ENCODE measurements around the gene TMEM178B. TPM values are rescaled to one million over a fixed set of nuclear protein-coding genes. Genes with fewer than 3 reads are reported as not detected.

Gene TMEM178B
- polyA plus RNA-seq, 1 donor (not counting 4 experiments of a cell fraction or from before 2014, with no cell fraction given) = not detected

GRCh38 chr7:141484907-141485306 lies 411.0 kb downstream of the TMEM178B start:
- dilution Hi-C loops (cut with MboI; ENCODE audit: extremely low pct_ligation_motif_present, low sequenced_read_pairs) = no loop called here
- no peaks in the 10 kb centered on the region for H3K27me3 ChIP-seq (ENCODE audit: control insufficient read depth, extremely low read depth, insufficient read depth, low read length)
- H3K4me2 ChIP-seq (ENCODE audit: control insufficient read depth, extremely low read depth, insufficient read depth, low read depth, low read length) = no peak overlapping the region
- H3K36me3 ChIP-seq (ENCODE audit: control insufficient read depth in 2 of 2, extremely low read depth in 1 of 2, insufficient read depth in 2 of 2, low read length in 2 of 2) = no peaks in the 10 kb centered on the region
- no peak for FAIRE-seq
- no peak overlapping the region for H3K4me3 ChIP-seq (ENCODE audit: control insufficient read depth in 2 of 3, extremely low read depth in 1 of 3, insufficient read depth in 2 of 3, low read depth in 1 of 3, low read length in 3 of 3)
- no peak overlapping the region for H2AFZ ChIP-seq (ENCODE audit: control insufficient read depth, low read length)
- no peak overlapping the region for H3K9ac ChIP-seq (ENCODE audit: control insufficient read depth, extremely low read depth, insufficient read depth, low read length)
- no peak overlapping the region for H3K27ac ChIP-seq (ENCODE audit: control insufficient read depth, insufficient read depth, low read length)
- no peaks in the 10 kb centered on the region for H3K4me1 ChIP-seq (ENCODE audit: control insufficient read depth, extremely low read depth, insufficient read depth, low read length)
- no peaks in the 10 kb centered on the region for H4K20me1 ChIP-seq (ENCODE audit: control insufficient read depth, extremely low read depth, insufficient read depth, low read length)
- no peaks in the 10 kb centered on the region for H3K79me2 ChIP-seq (ENCODE audit: control insufficient read depth, insufficient read depth, low read length)
- DNase-seq (ENCODE audit: low read depth, low spot score) = no peak
- TF ChIP-seq EZH2 (IDR thresholded peaks at IDR 0.05; ENCODE audit: low read length) (no peak), CTCF (optimal IDR thresholded peaks at IDR 0.05 in 1 of 3, IDR thresholded peaks at IDR 0.05 in 1 of 3, conservative IDR thresholded peaks at IDR 0.05 in 1 of 3; ENCODE audit: extremely low read depth in 1 of 3, insufficient read depth in 2 of 3, low read length in 3 of 3) (no peak)
- H3K9me1 ChIP-seq (ENCODE audit: control insufficient read depth, extremely low read depth, insufficient read depth, low read length) = no peaks in the 10 kb centered on the region
- H3K9me3 ChIP-seq (ENCODE audit: control insufficient read depth, low read depth, low read length) = no peaks in the 10 kb centered on the region

- Histone ChIP-seq H3K36me3 (ENCODE audit: control insufficient read depth in 2 of 2, extremely low read depth in 1 of 2, insufficient read depth in 2 of 2, low read length in 2 of 2) (no peaks in the 10 kb centered on the region), H3K27me3 (ENCODE audit: control insufficient read depth, extremely low read depth, insufficient read depth, low read length) (no peaks in the 10 kb centered on the region), H4K20me1 (ENCODE audit: control insufficient read depth, extremely low read depth, insufficient read depth, low read length) (no peaks in the 10 kb centered on the region), H3K9ac (ENCODE audit: control insufficient read depth, extremely low read depth, insufficient read depth, low read length) (no peak overlapping the region), H3K27ac (ENCODE audit: control insufficient read depth, insufficient read depth, low read length) (no peak overlapping the region), H3K9me3 (ENCODE audit: control insufficient read depth, low read depth, low read length) (no peaks in the 10 kb centered on the region), H3K4me3 (ENCODE audit: control insufficient read depth in 2 of 3, extremely low read depth in 1 of 3, insufficient read depth in 2 of 3, low read depth in 1 of 3, low read length in 3 of 3) (no peak overlapping the region), H3K4me2 (ENCODE audit: control insufficient read depth, extremely low read depth, insufficient read depth, low read depth, low read length) (no peak overlapping the region), H2AFZ (ENCODE audit: control insufficient read depth, low read length) (no peak overlapping the region), H3K79me2 (ENCODE audit: control insufficient read depth, insufficient read depth, low read length) (no peaks in the 10 kb centered on the region), H3K4me1 (ENCODE audit: control insufficient read depth, extremely low read depth, insufficient read depth, low read length) (no peaks in the 10 kb centered on the region), H3K9me1 (ENCODE audit: control insufficient read depth, extremely low read depth, insufficient read depth, low read length) (no peaks in the 10 kb centered on the region)
- dilution Hi-C loops (cut with MboI; ENCODE audit: extremely low pct_ligation_motif_present, low sequenced_read_pairs) = no loop called here
- FAIRE-seq (no peak), DNase-seq (ENCODE audit: low read depth, low spot score) (no peak)
- TF ChIP-seq EZH2 (IDR thresholded peaks at IDR 0.05; ENCODE audit: low read length) (no peak), CTCF (optimal IDR thresholded peaks at IDR 0.05 in 1 of 3, IDR thresholded peaks at IDR 0.05 in 1 of 3, conservative IDR thresholded peaks at IDR 0.05 in 1 of 3; ENCODE audit: extremely low read depth in 1 of 3, insufficient read depth in 2 of 3, low read length in 3 of 3) (no peak)
Measured at GRCh38 chr7:141486959-141487358, 413.1 kb downstream of the TMEM178B start.
